Adipocyte (in vitro differentiated cells): ENCODE results near the gene ANKRD55.

Source experiments
- DNase-seq: peaks from one replicate; pipeline ENCODE4 v3.0.0-alpha.2; 2015; ENCODE audit warnings: low read depth
- H3K27me3 ChIP-seq: replicated peaks from 2 replicates; pipeline ENCODE4 v1.7.0; 2013; ENCODE audit warnings: mild to moderate bottlenecking, low read length, moderate library complexity; ENCODE audit not compliant: control insufficient read depth, insufficient read depth
- H3K36me3 ChIP-seq: 2 replicates; pipeline ENCODE4 v1.7.0; 2013; ENCODE audit warnings: low read length, mild to moderate bottlenecking, moderate library complexity; ENCODE audit not compliant: control insufficient read depth, insufficient read depth, severe bottlenecking
- H3K4me1 ChIP-seq: 2 replicates; pipeline ENCODE4 v1.7.0; 2013; ENCODE audit warnings: mild to moderate bottlenecking, low read length, moderate library complexity; ENCODE audit not compliant: control insufficient read depth, insufficient read depth
- H3K4me3 ChIP-seq: 2 replicates; pipeline ENCODE4 v1.7.0; 2013; ENCODE audit warnings: mild to moderate bottlenecking, low read length, moderate library complexity
- H3K9ac ChIP-seq: 2 replicates; pipeline ENCODE4 v1.7.0; 2013; ENCODE audit warnings: mild to moderate bottlenecking, low read length, moderate library complexity
- H3K9me3 ChIP-seq: 2 replicates; pipeline ENCODE4 v1.7.0; 2013; ENCODE audit warnings: mild to moderate bottlenecking, low read length, moderate library complexity; ENCODE audit not compliant: control insufficient read depth

The ANKRD55 gene

DNA sequence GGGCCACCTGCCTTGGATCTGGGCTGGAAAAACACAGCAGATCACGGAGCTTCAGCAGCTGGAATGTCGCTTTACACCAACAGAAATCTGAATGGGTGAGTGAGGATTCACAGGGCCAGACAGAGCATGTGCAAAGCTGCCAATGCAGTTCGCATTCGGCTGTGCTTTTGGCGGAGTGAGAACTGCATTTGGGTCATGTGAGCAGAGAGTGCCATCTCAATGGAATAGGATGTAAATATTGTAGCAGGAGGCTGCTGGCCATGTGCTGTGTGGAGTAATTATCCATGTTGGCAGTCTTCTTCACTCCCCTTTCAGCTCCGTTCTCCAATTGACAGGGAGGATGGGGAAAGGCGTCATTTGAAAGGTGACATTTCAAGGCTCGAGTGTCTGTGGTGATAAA lies at the start of gene ANKRD55:
ANKRD55 (minus strand) TSS at position 101 of the 400 bp plus-strand sequence. CDS start 417 bp downstream, outside the sequence.
- Histone ChIP-seq H3K9me3 (no peaks in the 10 kb centered on the region), H3K9ac (no peak within 1 kb of the TSS), H3K36me3 (no peaks in the 10 kb centered on the region), H3K27me3 (no peaks in the 10 kb centered on the region), H3K4me3 (no peak within 1 kb of the TSS), H3K4me1 (no peaks in the 10 kb centered on the region)
- DNase-seq, result no peak

DNA sequence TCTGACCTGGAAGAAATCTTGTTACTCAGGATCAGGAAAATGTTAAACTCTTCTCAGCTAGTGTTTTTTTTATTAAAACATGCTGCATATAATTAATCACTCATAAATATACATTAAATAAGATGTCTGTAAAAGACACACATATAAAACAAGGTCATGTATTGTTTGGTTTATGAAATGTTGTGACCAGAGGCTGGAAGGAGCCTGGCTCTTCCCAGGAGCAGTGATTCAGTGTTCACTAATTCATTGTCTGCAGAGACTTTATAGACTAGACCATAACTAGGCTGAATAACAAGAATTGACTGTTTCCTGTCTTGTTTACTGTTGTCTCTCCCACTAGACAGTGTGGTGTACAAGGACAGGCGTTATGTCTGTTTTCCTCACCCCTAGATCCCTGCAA lies 49.1 kb upstream of the ANKRD55 start:
- H3K4me1 ChIP-seq, result peaks cover 16% of the 10 kb centered on the region
- no peaks in the 10 kb centered on the region for H3K9me3 ChIP-seq
- H3K27me3 ChIP-seq, result no peaks in the 10 kb centered on the region
- no peaks in the 10 kb centered on the region for H3K36me3 ChIP-seq
- no peak for DNase-seq
- no peak overlapping the region for H3K4me3 ChIP-seq
- H3K9ac ChIP-seq, result no peak overlapping the region

- Histone ChIP-seq H3K9ac (no peak overlapping the region), H3K9me3 (no peaks in the 10 kb centered on the region), H3K27me3 (no peaks in the 10 kb centered on the region), H3K4me1 (peaks cover 16% of the 10 kb centered on the region), H3K36me3 (no peaks in the 10 kb centered on the region), H3K4me3 (no peak overlapping the region)
- no peak for DNase-seq
These were observed 48.5 kb upstream of the ANKRD55 start for GRCh38 chr5:56281489-56282165.

DNA sequence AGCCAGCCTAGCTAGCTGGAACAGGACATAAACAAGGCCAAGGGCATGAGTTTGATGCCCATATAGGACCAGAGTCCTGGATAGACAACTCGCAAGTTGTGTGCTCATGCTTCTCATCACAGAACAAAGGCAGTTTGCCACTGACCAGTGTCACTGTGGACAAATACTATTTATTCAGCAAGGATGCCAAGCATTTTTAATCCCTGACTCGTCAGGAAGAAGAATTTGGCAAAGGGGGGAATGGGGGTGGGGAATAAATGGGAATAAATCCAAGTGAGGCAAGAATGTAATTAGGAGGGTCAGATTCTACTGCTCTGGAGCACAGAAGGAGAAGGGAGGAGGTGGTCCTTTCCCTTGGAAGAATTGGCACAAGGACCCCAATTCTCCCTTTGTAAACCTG lies 46.8 kb upstream of the ANKRD55 start:
- no peaks in the 10 kb centered on the region for H3K27me3 ChIP-seq

GRCh38 chr5:56279291-56279690 lies 46.2 kb upstream of the ANKRD55 start:
- Histone ChIP-seq H3K36me3 (no peaks in the 10 kb centered on the region), H3K4me1 (peaks cover 16% of the 10 kb centered on the region), H3K27me3 (no peaks in the 10 kb centered on the region), H3K4me3 (no peak overlapping the region), H3K9ac (no peak overlapping the region), H3K9me3 (no peaks in the 10 kb centered on the region)
- DNase-seq, result no peak

More for the DNA sequence above, 46.8 kb upstream of the ANKRD55 start:
- Histone ChIP-seq H3K4me3 (no peak overlapping the region), H3K36me3 (no peaks in the 10 kb centered on the region), H3K9me3 (no peaks in the 10 kb centered on the region), H3K4me1 (peaks cover 16% of the 10 kb centered on the region), H3K9ac (no peak overlapping the region)
- peak; percentile 39 for DNase-seq

DNA sequence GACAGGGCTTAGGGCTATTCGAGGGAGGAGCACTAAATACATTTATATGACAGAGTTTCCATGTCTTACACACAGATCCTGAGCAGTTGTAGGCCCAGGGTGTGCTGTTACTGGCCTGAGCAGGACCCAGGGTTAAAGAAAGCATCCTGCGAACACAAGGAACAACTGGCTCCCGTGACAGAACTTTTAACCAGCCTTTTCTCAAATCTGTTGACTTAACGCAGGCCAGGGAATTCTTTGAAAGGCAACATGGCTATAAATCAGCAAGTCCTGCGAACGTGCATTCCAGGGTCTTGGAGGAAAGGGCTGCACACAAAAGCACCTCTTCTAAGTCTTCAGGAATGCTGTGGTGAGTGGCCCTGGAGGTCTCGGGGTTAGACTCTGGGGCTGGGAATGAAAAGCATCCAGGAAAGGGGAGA lies 45.2 kb upstream of the ANKRD55 start:
- no peaks in the 10 kb centered on the region for H3K27me3 ChIP-seq
- no peaks in the 10 kb centered on the region for H3K9me3 ChIP-seq
- no peak for DNase-seq
- H3K4me3 ChIP-seq, result no peak overlapping the region
- no peaks in the 10 kb centered on the region for H3K36me3 ChIP-seq
- H3K9ac ChIP-seq, result no peak overlapping the region
- peaks cover 16% of the 10 kb centered on the region for H3K4me1 ChIP-seq

- H3K9me3 ChIP-seq, result no peaks in the 10 kb centered on the region
- H3K27me3 ChIP-seq, result no peaks in the 10 kb centered on the region
- no peaks in the 10 kb centered on the region for H3K36me3 ChIP-seq
- H3K9ac ChIP-seq, result no peak overlapping the region
- DNase-seq, result no peak
- H3K4me1 ChIP-seq, result peaks cover 16% of the 10 kb centered on the region
- H3K4me3 ChIP-seq, result no peak overlapping the region
These were observed 44.4 kb upstream of the ANKRD55 start for GRCh38 chr5:56277573-56277972.

- Histone ChIP-seq H3K36me3 (no peaks in the 10 kb centered on the region), H3K27me3 (no peaks in the 10 kb centered on the region), H3K4me1 (peaks cover 15% of the 10 kb centered on the region), H3K9ac (no peak overlapping the region), H3K9me3 (no peaks in the 10 kb centered on the region), H3K4me3 (no peak overlapping the region)
- no peak for DNase-seq
These were observed 40.3 kb upstream of the ANKRD55 start for GRCh38 chr5:56273376-56273955.

- H3K4me3 ChIP-seq, result no peak overlapping the region
- no peaks in the 10 kb centered on the region for H3K36me3 ChIP-seq
- no peaks in the 10 kb centered on the region for H3K27me3 ChIP-seq
- DNase-seq, result no peak
- no peaks in the 10 kb centered on the region for H3K9me3 ChIP-seq
- peaks cover 15% of the 10 kb centered on the region for H3K4me1 ChIP-seq
- H3K9ac ChIP-seq, result no peak overlapping the region
These were observed 39.6 kb upstream of the ANKRD55 start for GRCh38 chr5:56272765-56273164.

DNA sequence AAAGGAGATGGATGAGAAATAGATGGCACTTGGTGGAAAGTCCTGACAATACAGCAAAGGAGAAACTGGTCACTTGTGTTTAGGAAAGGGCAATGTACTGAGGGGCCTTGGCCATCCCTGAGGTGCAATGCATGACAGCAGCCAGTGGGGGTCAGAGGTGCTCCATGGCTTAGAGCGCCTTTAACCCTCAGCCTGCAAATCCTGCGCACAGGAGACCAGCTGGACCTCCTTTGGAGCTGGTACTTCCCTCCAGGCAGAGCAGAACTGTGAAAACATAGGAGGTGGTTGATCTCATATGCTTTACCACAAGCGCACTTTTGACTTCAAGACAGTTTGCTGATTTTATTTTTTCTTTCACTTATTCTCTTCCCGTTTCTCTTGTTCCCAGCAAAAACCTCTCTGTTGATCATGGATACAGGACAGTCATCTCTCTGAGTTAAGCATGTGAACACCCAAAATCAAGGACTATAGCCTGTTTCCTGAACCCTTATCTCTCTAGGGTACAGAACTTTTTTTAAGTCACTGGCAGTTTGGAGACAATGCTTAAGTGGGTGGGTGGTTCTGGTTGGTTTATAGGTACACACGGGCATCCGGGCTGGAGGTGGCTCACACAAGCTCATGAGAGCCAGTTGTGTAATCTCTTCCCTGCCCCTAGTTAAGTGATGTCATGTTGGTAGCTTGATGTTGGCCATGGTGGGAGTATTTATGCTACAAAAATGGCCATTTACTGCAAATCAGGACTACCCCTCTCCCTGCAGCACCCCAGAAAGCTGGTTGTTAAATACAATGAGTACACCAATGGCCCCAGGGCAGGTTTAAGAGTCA lies 37.6 kb upstream of the ANKRD55 start:
- H3K36me3 ChIP-seq, result no peaks in the 10 kb centered on the region
- no peak overlapping the region for H3K4me3 ChIP-seq
- H3K4me1 ChIP-seq, result peaks cover 12% of the 10 kb centered on the region
- peak; percentile 93 for DNase-seq
- no peaks in the 10 kb centered on the region for H3K27me3 ChIP-seq
- H3K9ac ChIP-seq, result peak overlapping the region; percentile 40
- no peaks in the 10 kb centered on the region for H3K9me3 ChIP-seq

GRCh38 chr5:56270058-56270457 lies 36.9 kb upstream of the ANKRD55 start:
- Histone ChIP-seq H3K27me3 (no peaks in the 10 kb centered on the region), H3K9ac (peak overlapping the region; percentile 40), H3K4me1 (peaks cover 12% of the 10 kb centered on the region), H3K36me3 (no peaks in the 10 kb centered on the region), H3K4me3 (no peak overlapping the region), H3K9me3 (no peaks in the 10 kb centered on the region)
- DNase-seq, result no peak
